GM21390 (cell line): ENCODE measurements around the gene SST.

Experiments
- ATAC-seq: cut with Tn5 transposase; IDR thresholded peaks from one replicate; pipeline ENCODE4 v1.9.1; 2021; ENCODE audit not compliant: unreplicated experiment

Gene SST

GRCh38 chr3:187669675-187670504 is at the start of gene SST:
TSS of gene SST (minus strand) at chr3:187670394. CDS start at chr3:187670291, 103 bp downstream.
- no peak for ATAC-seq

GRCh38 chr3:187719628-187720336 is 49.6 kb upstream of the SST start:
- no peak for ATAC-seq

- ATAC-seq, result no peak
Measured at GRCh38 chr3:187718802-187719201, 48.6 kb upstream of the SST start.

GRCh38 chr3:187717572-187717971 is 47.4 kb upstream of the SST start:
- ATAC-seq, result no peak

- peak; percentile 90 for ATAC-seq
Measured at GRCh38 chr3:187714404-187714979, 44.3 kb upstream of the SST start.

- ATAC-seq, result no peak
Measured at GRCh38 chr3:187713504-187713903, 43.3 kb upstream of the SST start.

GRCh38 chr3:187709155-187709554 is 39.0 kb upstream of the SST start:
- ATAC-seq, result no peak

GRCh38 chr3:187708696-187709095 is 38.5 kb upstream of the SST start:
- no peak for ATAC-seq

- no peak for ATAC-seq
Measured at GRCh38 chr3:187706971-187707370, 36.8 kb upstream of the SST start.

- no peak for ATAC-seq
Measured at GRCh38 chr3:187705164-187705563, 35.0 kb upstream of the SST start.

GRCh38 chr3:187702507-187703033 is 32.4 kb upstream of the SST start, which contains the start of gene RTP2:
TSS of gene RTP2 (minus strand) at chr3:187702557. CDS start at chr3:187702128, 429 bp downstream.
- ATAC-seq, result no peak

GRCh38 chr3:187700249-187700648 is 30.1 kb upstream of the SST start:
- no peak for ATAC-seq

- no peak for ATAC-seq
Measured at GRCh38 chr3:187698499-187699399, 28.6 kb upstream of the SST start.

- ATAC-seq, result no peak
Measured at GRCh38 chr3:187696021-187696420, 25.8 kb upstream of the SST start.

GRCh38 chr3:187695449-187695848 is 25.3 kb upstream of the SST start:
- ATAC-seq, result no peak

GRCh38 chr3:187694801-187695200 is 24.6 kb upstream of the SST start:
- ATAC-seq, result no peak

GRCh38 chr3:187693431-187693830 is 23.2 kb upstream of the SST start:
- ATAC-seq, result no peak

- no peak for ATAC-seq
Measured at GRCh38 chr3:187689984-187690383, 19.8 kb upstream of the SST start.

GRCh38 chr3:187686621-187687273 is 16.6 kb upstream of the SST start:
- ATAC-seq, result no peak

- ATAC-seq, result no peak
Measured at GRCh38 chr3:187685948-187686347, 15.8 kb upstream of the SST start.
